GM12878 (cell line): ENCODE results near the gene MSL2. TPM values are rescaled to one million over a fixed set of nuclear protein-coding genes. Genes with fewer than 3 reads are reported as not detected.

Experiments used
- ATF2 ChIP-seq: IDR thresholded peaks from 2 replicates; pipeline ENCODE4 v1.6.1; 2012; ENCODE audit warnings: low read length, inconsistent platforms
- BMI1 ChIP-seq: fragments of 450-650 bp; IDR thresholded peaks from 2 replicates; pipeline ENCODE4 v1.6.1; 2016; ENCODE audit warnings: mild to moderate bottlenecking, moderate library complexity, borderline replicate concordance
- CBFB ChIP-seq: IDR thresholded peaks from 2 replicates; pipeline ENCODE4 v1.6.1; 2016; ENCODE audit warnings: antibody characterized with exemption, low read depth
- CEBPZ ChIP-seq: fragments of 150-350 bp; IDR thresholded peaks from 2 replicates; pipeline ENCODE4 v1.6.1; 2016; ENCODE audit warnings: low read depth, low read length
- FOXK2 ChIP-seq: fragments of 450-650 bp; IDR thresholded peaks from 2 replicates; pipeline ENCODE4 v1.6.1; 2017; ENCODE audit warnings: mild to moderate bottlenecking, moderate library complexity
- HCFC1 ChIP-seq: fragments of 150-350 bp; IDR thresholded peaks from 2 replicates; pipeline ENCODE4 v1.6.1; 2014; ENCODE audit warnings: low read length
- IKZF2 ChIP-seq, 2 experiments: fragments of 450-650 bp; IDR thresholded peaks; 2 replicates each; pipeline ENCODE4 v1.6.1; 2017; ENCODE audit warnings: mild to moderate bottlenecking in 2 of 2, moderate library complexity in 2 of 2
- IRF5 ChIP-seq: fragments of 450-650 bp; IDR thresholded peaks from 2 replicates; pipeline ENCODE4 v1.6.1; 2017; ENCODE audit warnings: borderline replicate concordance
- MYC ChIP-seq: IDR thresholded peaks from 2 replicates; pipeline ENCODE4 v1.6.1; 2011; ENCODE audit warnings: mild to moderate bottlenecking, low read length, moderate library complexity, inconsistent platforms; ENCODE audit not compliant: insufficient read depth, insufficient replicate concordance, insufficient read length, severe bottlenecking
- NFIC ChIP-seq: IDR thresholded peaks from 2 replicates; pipeline ENCODE4 v1.6.1; 2012; ENCODE audit warnings: low read depth, mild to moderate bottlenecking, inconsistent platforms, low read length, moderate library complexity
- PKNOX1 ChIP-seq: fragments of 450-650 bp; IDR thresholded peaks from 2 replicates; pipeline ENCODE4 v1.6.1; 2016; ENCODE audit warnings: mild to moderate bottlenecking
- POLR2AphosphoS2 ChIP-seq: IDR thresholded peaks from 2 replicates; pipeline ENCODE4 v1.6.1; 2011; ENCODE audit warnings: low read depth, mild to moderate bottlenecking, low read length, improper control_type of control experiment, moderate library complexity
- SRF ChIP-seq, 2 experiments: IDR thresholded peaks; 2 replicates each; pipeline ENCODE4 v1.6.1; 2011; ENCODE audit warnings: low read depth in 2 of 2, low read length in 2 of 2, mild to moderate bottlenecking in 1 of 2, moderate library complexity in 1 of 2
- STAT3 ChIP-seq: IDR thresholded peaks from 2 replicates; pipeline ENCODE4 v1.6.1; 2011; ENCODE audit warnings: low read depth, low read length, improper control_type of control experiment
- YY1 ChIP-seq: IDR thresholded peaks from 2 replicates; pipeline ENCODE4 v1.6.1; 2011; ENCODE audit warnings: low read depth, mild to moderate bottlenecking, low read length
- ZBED1 ChIP-seq: IDR thresholded peaks from 2 replicates; pipeline ENCODE4 v1.6.1; 2016; ENCODE audit warnings: borderline replicate concordance
- ZZZ3 ChIP-seq: IDR thresholded peaks from 2 replicates; pipeline ENCODE4 v1.6.1; 2011; ENCODE audit warnings: low read depth; ENCODE audit not compliant: control insufficient read depth, insufficient read length
- polyA plus RNA-seq, 11 experiments: library from polyadenylated mRNA; depleted of rRNA in 4 of 11; unstranded in 6 of 11; stranded (reverse) in 5 of 11; fragments of >200 nt; fragmentation: Nextera tagmentation in 4 of 11; fragmentation: Illumina TruSeq in 1 of 11; extraction: Ambion mirVana in 4 of 11; extraction: Trizol in 1 of 11; gene quantifications; 1 replicate in 1 of 11; 2 replicates in 10 of 11; pipeline versions ENCODE4 v1.2.1 to v1.2.3, GENCODE V29; 2011 to 2016; ENCODE audit warnings: inconsistent platforms in 2 of 11, missing spikeins in 2 of 11, low read depth in 1 of 11
- total RNA-seq, 4 experiments: library from RNA; depleted of rRNA in 3 of 4; stranded (reverse); fragments of >200 nt in 3 of 4; fragmentation: Illumina TruSeq in 1 of 4; extraction: Trizol in 1 of 4; gene quantifications; 2 replicates each; pipeline versions ENCODE4 v1.2.1 to v1.2.3, GENCODE V29; 2013 to 2021
- TF ChIP-seq, protein P1 (sequence below), 3 experiments: IDR thresholded peaks in 2 of 3; conservative IDR thresholded peaks in 1 of 3; 2 replicates each; pipeline ENCODE4 v1.5.1; 2011; ENCODE audit warnings: low read depth in 3 of 3, low read length in 3 of 3, mild to moderate bottlenecking in 3 of 3, control low read depth in 2 of 3, moderate library complexity in 2 of 3, inconsistent platforms in 1 of 3, mixed read lengths in 1 of 3; ENCODE audit not compliant: control insufficient read depth in 2 of 3, insufficient read depth in 1 of 3; ENCODE audit errors: extremely low read depth in 1 of 3

Gene MSL2
- total and polyA plus RNA-seq, 10 of the 15 experiments (the other 5 are each of a cell fraction or from before 2014, with no cell fraction given), result 3.5 to 31.7 (median 10.5) TPM

- TF ChIP-seq ZBED1 (0 out of 2 replicates have a peak, but pooled peaks have one; percentile 7), ATF2 (no peak), PKNOX1 (peak; percentile 79; the same call in 1 of the 2 replicates), IKZF2 (IDR thresholded peaks at IDR 0.05) (peak in 1 of 2 experiments; percentile 84; a peak in 2 of 4 replicates), POLR2AphosphoS2 (peak; percentile 75; the same call in 1 of the 2 replicates), CEBPZ (no peak), MYC (peak; percentile 98), HCFC1 (no peak; the same call in 1 of the 2 replicates), YY1 (no peak; the same call in 1 of the 2 replicates), FOXK2 (peak; percentile 87), ZZZ3 (no peak), SRF (IDR thresholded peaks at IDR 0.05; ENCODE audit: low read depth in 2 of 2, low read length in 2 of 2) (no peak), IRF5 (no peak), BMI1 (no peak), NFIC (no peak), CBFB (0 out of 2 replicates have a peak, but pooled peaks have one; percentile 11), STAT3 (no peak)
- TF ChIP-seq, protein P1, sequence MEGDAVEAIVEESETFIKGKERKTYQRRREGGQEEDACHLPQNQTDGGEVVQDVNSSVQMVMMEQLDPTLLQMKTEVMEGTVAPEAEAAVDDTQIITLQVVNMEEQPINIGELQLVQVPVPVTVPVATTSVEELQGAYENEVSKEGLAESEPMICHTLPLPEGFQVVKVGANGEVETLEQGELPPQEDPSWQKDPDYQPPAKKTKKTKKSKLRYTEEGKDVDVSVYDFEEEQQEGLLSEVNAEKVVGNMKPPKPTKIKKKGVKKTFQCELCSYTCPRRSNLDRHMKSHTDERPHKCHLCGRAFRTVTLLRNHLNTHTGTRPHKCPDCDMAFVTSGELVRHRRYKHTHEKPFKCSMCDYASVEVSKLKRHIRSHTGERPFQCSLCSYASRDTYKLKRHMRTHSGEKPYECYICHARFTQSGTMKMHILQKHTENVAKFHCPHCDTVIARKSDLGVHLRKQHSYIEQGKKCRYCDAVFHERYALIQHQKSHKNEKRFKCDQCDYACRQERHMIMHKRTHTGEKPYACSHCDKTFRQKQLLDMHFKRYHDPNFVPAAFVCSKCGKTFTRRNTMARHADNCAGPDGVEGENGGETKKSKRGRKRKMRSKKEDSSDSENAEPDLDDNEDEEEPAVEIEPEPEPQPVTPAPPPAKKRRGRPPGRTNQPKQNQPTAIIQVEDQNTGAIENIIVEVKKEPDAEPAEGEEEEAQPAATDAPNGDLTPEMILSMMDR (IDR thresholded peaks at IDR 0.05 in 2 of 3, conservative IDR thresholded peaks at IDR 0.05 in 1 of 3; ENCODE audit: control insufficient read depth in 2 of 3, extremely low read depth in 1 of 3, insufficient read depth in 1 of 3, low read depth in 3 of 3, low read length in 3 of 3), result no peak
These were observed 445 bp upstream of the MSL2 start (continued) for GRCh38 chr3:136196401-136197158.
